NCI-H82 treated with DMSO at 0.1 percent for 48 hours (cell line): ENCODE results near the gene HSDL1.
A peak's percentile ranks its signal among the peaks of the same experiment; 100 is the strongest.

Source experiments
- DNase-seq: peaks from one replicate; lab custom pipeline; 2025; ENCODE audit not compliant: unreplicated experiment; lab: John Stamatoyannopoulos, UW

Gene HSDL1

GRCh38 chr16:84110527-84110926, 34.5 kb downstream of the HSDL1 start:
- DNase-seq: no peak

GRCh38 chr16:84109598-84110335, 35.2 kb downstream of the HSDL1 start:
- no peak for DNase-seq

GRCh38 chr16:84107921-84108320, 37.1 kb downstream of the HSDL1 start:
- no peak for DNase-seq

- no peak for DNase-seq
These were observed 38.8 kb downstream of the HSDL1 start for GRCh38 chr16:84105948-84106740.

- DNase-seq: no peak
These were observed 39.6 kb downstream of the HSDL1 start for GRCh38 chr16:84105301-84105815.

- no peak for DNase-seq
These were observed 40.7 kb downstream of the HSDL1 start for GRCh38 chr16:84104231-84104630.

GRCh38 chr16:84103678-84104077, 41.3 kb downstream of the HSDL1 start:
- DNase-seq: no peak

- DNase-seq: no peak
These were observed 46.0 kb downstream of the HSDL1 start for GRCh38 chr16:84098939-84099338.

GRCh38 chr16:84096447-84097005, 48.5 kb downstream of the HSDL1 start:
- no peak for DNase-seq

- peak; percentile 45 for DNase-seq
These were observed 49.5 kb downstream of the HSDL1 start for GRCh38 chr16:84095466-84095865.

- peak; percentile 97 for DNase-seq
These were observed 51.1 kb downstream of the HSDL1 start for GRCh38 chr16:84093879-84094270.

GRCh38 chr16:84093120-84093878, 51.7 kb downstream of the HSDL1 start:
- no peak for DNase-seq

GRCh38 chr16:84091460-84091859, 53.5 kb downstream of the HSDL1 start:
- DNase-seq: peak; percentile 87

GRCh38 chr16:84090211-84090610, 54.8 kb downstream of the HSDL1 start:
- no peak for DNase-seq

GRCh38 chr16:84088695-84089395, 56.1 kb downstream of the HSDL1 start:
- DNase-seq: no peak

GRCh38 chr16:84087466-84088151, 57.4 kb downstream of the HSDL1 start:
- DNase-seq: no peak

- DNase-seq: no peak
These were observed 58.0 kb downstream of the HSDL1 start for GRCh38 chr16:84087001-84087400.

- DNase-seq: no peak
These were observed 58.6 kb downstream of the HSDL1 start for GRCh38 chr16:84086341-84086740.

- DNase-seq: no peak
These were observed 59.2 kb downstream of the HSDL1 start for GRCh38 chr16:84085773-84086172.

- no peak for DNase-seq
These were observed 59.7 kb downstream of the HSDL1 start for GRCh38 chr16:84085271-84085667.
